ENCODE measurements around the gene KIAA0408. TPM values are rescaled to one million over a fixed set of nuclear protein-coding genes. Genes with fewer than 3 reads are reported as not detected.
"Not testable (repeated sequence)": the region's sequence is repeated elsewhere in the genome, so short reads cannot be mapped to it uniquely, and the experiment has no call there.

KIAA0408 gene
- total RNA-seq, 4 donors from 2014 or later = 4.7 to 15.3 (median 9.0) TPM

DNA sequence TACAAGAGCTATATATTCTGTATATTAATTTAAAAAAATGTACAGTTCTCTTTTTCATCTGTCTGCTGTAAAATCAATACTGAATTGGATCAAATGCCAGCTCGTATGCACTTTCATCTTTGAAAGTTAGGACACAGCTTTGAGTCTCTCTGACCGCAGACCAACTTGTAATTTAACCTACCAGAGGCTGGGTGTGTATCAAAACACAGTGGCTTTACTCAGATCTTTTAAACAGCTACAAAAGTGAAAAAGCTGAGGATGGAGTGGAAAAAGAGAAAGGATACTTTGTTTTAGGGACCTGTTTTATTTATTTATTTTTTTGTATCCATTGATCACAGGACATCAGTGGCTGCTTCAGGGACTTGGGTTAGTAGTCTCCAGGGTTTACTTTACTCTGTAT lies 44.1 kb downstream of the KIAA0408 start:
- ATAC-seq (ENCODE audit: low FRiP score) (no peak), DNase-seq (ENCODE audit: low spot score) (no peak)
- TF ChIP-seq, protein P1, sequence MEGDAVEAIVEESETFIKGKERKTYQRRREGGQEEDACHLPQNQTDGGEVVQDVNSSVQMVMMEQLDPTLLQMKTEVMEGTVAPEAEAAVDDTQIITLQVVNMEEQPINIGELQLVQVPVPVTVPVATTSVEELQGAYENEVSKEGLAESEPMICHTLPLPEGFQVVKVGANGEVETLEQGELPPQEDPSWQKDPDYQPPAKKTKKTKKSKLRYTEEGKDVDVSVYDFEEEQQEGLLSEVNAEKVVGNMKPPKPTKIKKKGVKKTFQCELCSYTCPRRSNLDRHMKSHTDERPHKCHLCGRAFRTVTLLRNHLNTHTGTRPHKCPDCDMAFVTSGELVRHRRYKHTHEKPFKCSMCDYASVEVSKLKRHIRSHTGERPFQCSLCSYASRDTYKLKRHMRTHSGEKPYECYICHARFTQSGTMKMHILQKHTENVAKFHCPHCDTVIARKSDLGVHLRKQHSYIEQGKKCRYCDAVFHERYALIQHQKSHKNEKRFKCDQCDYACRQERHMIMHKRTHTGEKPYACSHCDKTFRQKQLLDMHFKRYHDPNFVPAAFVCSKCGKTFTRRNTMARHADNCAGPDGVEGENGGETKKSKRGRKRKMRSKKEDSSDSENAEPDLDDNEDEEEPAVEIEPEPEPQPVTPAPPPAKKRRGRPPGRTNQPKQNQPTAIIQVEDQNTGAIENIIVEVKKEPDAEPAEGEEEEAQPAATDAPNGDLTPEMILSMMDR (IDR thresholded peaks at IDR 0.05) = no peak

DNA sequence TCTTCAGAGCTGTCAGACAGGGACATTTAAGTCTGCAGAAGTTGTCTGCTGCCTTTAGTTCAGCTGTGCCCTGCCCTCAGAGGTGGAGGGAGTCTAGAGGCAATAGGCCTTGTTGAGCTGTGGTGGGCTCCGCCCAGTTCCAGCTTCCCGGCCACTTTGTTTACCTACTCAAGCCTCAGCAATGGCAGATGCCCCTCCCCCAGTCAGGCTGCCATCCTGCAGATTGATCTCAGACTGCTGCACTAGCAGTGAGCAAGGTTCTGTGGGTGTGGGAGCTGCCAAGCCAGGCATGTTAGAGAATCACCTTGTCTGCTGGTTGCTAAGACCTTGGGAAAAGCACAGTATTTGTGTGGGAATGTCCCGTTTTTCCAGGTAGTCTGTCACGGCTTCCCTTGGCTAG lies 46.1 kb downstream of the KIAA0408 start:
- not testable (repeated sequence) for ATAC-seq (ENCODE audit: low FRiP score); DNase-seq (ENCODE audit: low spot score)

DNA sequence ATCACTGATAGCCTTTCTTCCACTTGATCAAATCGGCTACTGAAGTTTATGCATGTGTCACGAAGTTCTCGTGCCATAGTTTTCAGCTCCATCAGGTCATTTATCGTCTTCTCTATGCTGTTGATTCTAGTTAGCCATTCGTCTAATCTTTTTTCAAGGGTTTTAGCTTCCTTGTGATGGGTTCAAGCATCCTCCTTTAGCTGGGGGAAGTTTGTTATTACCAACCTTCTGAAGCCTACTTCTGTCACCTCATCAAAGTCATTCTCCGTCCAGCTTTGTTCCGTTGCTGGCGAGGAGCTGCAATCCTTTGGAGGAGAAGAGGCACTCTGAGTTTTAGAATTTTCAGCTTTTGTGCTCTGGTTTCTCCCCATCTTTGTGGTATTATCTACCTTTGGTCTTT lies 47.2 kb downstream of the KIAA0408 start:
- ATAC-seq (ENCODE audit: low FRiP score); DNase-seq (ENCODE audit: low spot score): not testable (repeated sequence)

Small RNA genes within 50 kb of the gene (small RNA-seq; reads per million reads assigned to genes)
- gene KIAA0408 = not detected

Other genes starting within 250 kb of the KIAA0408 start
- gene RNF146, start 192.5 kb downstream of the KIAA0408 start, total RNA-seq = 10 to 100 TPM; 49.4 to 96.8 (median 62.4) TPM
- 10 to 100 TPM; 46.2 to 60.9 (median 60.2) TPM for gene ECHDC1, start 115.8 kb downstream of the KIAA0408 start, total RNA-seq
- gene C6orf58, start 117.8 kb upstream of the KIAA0408 start, total RNA-seq = not detected